A204.1 (cell line): ENCODE data around the gene SLC9A9.

ENCODE experiments used
- FAIRE-seq: peaks from 2 replicates; lab custom pipeline; 2012; peaks lifted over from hg19 to GRCh38; lab: Jason Lieb, UNC

Gene SLC9A9

DNA sequence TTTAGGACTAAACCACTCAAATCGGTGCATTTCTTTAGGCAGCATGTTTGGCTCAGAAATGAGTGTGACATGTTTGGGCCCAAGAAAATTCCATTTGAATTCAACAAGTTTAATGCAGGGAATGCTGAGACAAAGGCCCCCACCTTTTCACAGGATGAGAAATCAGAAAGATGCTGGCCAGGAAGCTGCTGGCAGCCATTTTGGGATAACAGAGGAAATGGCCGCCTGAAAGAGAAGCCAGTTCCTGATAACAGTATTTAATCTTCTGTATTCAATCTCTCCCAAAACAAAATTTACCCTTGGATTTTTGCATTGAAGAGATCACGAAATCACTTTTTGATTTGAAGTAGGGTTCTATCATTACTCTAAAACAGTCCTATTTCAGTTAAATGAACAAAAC, 350.9 kb downstream of the SLC9A9 start:
- FAIRE-seq = no peak

GRCh38 chr3:143496191-143496590, 352.1 kb downstream of the SLC9A9 start:
- FAIRE-seq = no peak

DNA sequence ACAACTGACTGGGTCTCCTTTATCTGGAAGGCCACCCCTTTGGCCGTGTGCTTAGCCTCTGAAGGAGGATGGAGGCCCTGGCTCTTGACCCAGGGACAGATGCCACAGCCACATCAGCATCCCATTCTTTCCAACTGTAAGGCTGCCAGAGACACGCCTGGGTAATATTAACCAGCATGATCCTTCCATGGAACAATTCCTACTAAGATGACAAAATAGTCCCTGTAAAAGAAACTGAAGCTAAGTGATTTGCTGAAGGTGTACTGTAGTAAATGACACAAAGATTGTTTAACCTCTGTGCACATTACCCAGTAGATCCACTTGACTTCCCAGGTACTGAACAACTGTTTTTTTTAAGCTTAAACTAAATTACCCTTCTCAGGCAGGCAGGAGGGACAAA, 352.7 kb downstream of the SLC9A9 start:
- no peak for FAIRE-seq

- no peak for FAIRE-seq
Observed at GRCh38 chr3:143486611-143487010, 361.7 kb downstream of the SLC9A9 start.

DNA sequence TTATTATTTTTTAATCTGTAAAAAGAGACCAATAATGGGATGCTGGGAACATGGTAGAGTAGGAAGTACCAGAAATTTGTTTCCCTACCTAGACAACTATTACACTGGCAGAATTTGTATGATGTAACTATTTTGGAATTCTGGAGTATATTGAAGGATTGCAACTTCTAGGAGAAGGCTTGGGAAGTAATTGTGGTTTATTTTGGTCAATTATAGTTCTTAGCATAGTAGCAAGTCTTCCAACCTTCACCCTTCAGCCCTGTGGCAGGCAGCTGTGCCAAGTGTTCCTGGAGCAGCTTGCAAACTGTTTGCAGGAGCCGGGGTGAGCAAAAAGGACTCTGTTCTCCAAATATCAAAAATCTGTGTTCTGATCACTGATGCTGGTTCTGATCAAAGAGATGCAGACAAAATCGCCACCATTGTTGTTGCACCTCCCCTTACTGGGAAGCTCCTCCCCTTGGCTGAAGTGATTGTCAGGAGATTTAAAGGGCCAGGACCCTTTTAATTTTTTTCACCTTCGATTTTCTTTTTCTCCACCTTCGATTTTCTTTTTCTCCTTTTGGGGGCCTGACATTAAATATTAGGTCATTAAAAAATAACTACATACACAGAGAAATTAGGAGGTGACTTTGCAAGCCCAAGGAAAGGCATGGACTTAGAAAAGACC, 363.3 kb downstream of the SLC9A9 start:
- FAIRE-seq = no peak

DNA sequence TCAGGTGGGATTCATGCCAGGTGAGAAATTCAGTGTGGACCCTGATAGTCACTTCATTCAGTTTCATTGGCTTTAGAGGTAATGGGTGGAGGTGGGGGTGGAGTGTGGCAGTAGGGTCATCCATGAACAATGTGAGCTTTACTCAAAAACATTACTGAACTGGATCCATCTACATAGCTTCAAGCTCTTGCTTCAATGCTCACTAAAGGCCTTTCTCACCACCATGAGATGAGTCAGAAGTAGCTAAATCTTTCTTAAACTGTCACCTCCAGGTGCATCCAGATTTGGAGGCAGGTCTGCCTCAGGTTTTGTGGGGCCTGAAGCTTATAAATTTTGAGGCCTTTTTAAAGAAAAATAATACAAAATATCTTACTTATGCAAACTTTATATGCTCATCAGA, 365.1 kb downstream of the SLC9A9 start:
- no peak for FAIRE-seq

DNA sequence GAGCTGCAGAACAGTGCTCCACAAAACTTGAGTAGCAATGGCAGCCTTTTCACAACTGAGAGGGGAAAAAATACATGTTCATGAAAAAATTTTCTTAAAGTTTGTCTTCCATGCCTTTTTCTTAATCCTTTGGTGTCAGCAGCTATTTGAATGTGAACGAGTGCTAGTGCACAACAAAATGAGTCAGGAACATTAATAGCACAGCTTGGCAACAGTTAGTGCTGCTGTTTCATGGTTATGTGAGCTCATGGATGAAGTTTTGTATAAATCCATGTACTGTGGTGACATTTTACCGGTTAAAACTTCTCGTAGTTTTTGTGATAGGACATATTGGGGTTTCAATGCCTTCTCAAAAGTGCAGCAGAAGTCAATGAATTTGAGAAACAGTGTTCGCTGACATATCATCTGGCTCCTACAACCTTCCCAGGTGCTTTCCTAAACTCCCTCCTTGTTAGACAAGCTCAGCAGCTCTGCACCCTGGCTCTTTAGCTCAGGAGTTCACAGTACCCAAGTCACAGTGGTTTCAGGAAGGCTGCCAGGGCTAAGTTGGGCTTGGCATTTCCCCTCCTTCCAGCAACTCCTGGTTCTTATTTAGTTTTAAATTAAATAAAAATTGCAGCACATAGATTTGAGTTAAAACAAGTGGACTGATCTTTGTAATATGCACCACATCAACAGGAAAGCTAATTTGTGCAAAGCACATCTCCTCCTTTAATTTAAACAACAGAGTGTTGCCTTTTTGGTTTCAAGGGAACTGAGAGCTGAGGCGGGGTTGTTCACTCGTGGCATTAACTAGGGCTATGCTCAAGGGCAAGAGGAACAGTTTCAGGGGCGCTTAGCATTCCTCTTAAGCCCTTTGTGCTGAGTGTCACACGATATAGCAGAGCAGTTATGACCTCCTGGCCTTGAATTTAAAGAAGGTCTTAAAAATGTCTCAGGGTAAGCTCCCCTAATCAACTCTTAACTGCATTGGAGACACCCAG, 365.9 kb downstream of the SLC9A9 start:
- FAIRE-seq = no peak

- FAIRE-seq = no peak
Observed at GRCh38 chr3:143480344-143480743, 367.9 kb downstream of the SLC9A9 start.

DNA sequence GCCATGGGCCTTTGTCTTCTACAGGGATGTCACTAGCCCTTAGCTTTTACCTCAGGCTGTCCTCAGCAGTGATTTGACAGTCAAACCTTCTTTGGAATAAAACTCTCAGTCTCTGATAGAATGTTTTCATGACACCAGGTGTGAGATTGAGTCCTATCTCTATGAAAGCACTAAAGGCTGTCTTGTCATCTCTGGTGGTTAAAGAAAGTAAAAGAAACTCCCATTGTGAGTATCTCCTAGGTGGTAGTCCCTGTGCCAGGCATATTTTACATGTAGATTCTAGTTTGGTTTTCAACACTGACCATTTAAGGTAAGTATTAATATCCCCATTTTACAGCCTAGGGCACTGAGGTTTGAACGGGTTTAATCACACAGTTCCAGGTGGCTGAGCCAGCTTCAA, 368.5 kb downstream of the SLC9A9 start:
- FAIRE-seq = no peak

- FAIRE-seq = no peak
Observed at GRCh38 chr3:143478115-143478693, 370.1 kb downstream of the SLC9A9 start.

- no peak for FAIRE-seq
Observed at GRCh38 chr3:143476965-143477640, 371.2 kb downstream of the SLC9A9 start.

- no peak for FAIRE-seq
Observed at GRCh38 chr3:143475981-143476380, 372.3 kb downstream of the SLC9A9 start.

DNA sequence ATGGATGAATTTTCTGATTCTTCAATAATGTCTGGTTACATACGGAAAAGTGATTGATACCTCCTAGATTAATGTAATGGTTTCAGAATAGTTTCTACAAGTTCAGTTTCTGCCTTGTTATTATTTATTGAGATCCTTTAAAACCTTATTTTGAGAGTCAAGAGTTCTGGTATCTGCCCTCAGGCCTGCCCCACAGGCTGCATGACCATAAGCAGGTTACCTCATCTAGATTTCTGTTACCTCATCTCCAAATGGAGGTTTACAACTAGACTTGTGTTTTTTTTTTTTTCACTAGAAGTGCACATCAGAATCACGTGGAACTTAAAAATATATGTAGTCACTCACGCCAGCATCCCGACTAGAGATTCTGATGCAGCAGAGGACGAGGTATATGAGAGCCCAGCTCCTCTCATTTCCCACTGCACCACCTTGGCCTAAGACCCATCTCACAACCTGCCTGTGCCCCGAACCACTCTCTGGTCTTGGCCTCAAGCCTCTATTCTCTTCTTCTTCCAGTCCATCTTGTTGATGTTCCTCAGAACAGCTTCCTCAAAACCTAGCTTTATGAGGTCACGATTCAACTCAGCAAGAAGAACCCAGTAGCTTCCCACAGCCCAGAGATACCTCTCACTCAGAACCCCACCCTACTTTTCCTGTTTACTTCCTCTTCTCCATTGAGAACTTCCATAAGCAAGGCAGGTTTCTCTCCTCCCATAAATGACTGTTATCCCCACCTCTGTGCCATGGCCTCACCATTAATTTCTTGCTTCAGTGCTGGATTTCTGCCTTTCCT, 375.3 kb downstream of the SLC9A9 start:
- no peak for FAIRE-seq

DNA sequence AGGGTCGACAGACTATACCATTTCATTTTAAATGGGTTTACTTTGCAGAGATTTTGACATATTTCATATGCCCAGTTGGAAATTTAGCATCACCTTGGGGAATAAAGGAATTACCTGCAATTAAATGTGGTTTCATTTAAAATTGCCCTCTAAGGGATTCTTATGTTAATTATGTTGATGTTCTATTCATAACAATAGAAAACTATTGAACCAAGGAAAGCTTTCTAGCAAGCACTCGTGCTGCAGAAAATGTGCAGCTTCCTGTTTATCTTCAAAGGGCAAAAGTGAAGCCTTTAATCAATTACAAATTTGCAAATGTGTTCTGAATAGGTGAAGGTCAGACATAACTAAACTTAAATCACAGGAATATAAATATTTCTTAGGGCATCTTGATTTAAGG, 376.6 kb downstream of the SLC9A9 start:
- FAIRE-seq = no peak

- no peak for FAIRE-seq
Observed at GRCh38 chr3:143469159-143469558, 379.1 kb downstream of the SLC9A9 start.

DNA sequence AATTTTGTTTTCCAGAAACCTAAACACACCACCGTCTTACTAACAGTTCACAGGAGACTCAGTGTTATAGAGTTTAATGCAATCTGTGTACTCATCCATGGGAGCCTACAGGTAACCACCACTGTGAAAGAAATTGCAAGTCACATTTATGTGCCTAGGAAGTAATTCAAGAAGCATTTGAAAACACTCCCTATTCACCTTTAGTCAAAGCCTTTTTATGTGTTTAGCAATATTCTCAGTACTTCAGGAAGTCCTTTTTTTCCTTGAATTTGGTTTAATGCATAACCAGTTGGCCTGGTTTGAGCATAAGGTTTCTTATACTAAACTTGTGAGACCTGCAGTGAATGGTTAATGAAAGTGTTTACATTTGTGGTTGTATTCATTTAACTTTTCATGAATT, 382.6 kb downstream of the SLC9A9 start:
- no peak for FAIRE-seq

GRCh38 chr3:143464850-143465249, 383.4 kb downstream of the SLC9A9 start:
- FAIRE-seq = no peak

DNA sequence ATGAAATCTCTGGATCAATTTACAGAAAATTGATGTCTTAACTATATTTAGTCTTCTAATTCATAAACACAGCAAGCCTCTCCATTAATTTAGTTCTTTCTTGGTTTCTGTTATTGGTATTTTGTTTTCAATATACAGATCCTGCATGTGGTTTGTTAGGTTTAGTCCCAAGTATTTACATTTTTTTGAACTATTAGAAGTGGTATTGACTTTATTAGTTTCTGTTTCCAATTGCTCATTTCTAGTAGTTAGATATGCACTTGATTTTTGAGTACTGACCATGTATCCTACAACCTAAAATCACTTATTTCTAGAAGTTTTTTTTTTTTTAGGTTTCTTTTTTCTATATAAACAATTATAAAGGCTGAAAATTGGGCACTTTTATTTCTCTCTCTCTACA, 392.8 kb downstream of the SLC9A9 start:
- no peak for FAIRE-seq

DNA sequence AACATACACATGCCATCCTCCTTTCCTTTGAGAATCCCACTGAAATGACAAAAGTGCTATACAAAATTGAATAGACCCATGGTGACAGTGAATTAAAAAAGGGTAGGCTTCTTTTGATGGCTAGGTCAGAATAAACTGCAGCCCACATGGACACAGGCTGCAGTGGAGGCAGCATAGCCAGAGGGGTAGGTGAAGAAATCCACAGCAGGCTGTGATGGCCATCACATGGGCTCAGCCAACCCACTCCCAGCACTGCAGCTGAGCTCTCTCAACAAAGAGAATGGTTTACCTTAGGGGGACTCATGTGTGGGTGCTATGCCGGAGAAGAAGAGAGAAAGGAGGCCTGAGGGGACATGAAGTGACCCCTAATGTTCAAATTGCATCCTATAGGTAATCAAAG, 397.6 kb downstream of the SLC9A9 start:
- no peak for FAIRE-seq

- no peak for FAIRE-seq
Observed at GRCh38 chr3:143447491-143447890, 400.8 kb downstream of the SLC9A9 start.

DNA sequence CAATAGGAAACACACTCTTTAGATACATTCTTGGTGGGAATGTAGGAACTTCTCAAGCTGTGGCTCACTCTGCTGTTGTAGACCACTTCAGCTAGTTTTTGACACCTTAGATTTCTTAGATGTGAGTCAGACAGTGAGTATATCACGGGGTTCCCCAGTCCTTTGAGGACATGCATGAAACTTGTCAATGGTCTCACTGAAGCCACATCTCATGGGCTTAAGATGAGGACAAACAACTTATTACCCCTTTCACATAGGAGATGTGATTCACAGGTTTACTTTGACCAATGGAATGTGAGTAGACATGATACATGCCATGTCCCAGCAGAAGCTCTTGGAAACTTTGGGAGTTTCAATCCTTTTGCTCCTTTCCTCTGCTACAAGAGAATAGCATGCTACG, 403.1 kb downstream of the SLC9A9 start:
- FAIRE-seq = no peak

DNA sequence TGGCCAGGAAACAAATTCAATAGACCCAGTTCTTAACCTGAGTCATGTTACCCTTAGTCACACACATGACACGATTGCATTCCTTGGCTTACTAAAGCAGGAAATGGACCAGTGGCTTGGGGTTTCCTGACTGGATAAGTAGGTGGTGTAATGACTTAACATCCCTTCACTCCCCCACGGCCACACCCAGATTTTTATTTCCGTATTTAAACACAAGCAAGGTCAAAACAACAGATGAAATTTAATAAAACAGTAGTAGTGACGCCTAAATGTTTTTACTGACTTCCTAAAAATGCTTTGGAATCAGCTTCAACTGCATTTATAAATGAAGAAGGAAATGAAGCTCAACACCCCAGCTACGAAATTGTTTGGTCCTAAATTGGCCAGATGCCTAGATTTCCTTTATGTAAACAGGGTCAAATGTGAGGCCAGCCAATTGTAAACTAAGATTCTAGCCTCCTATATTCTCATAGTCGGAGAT, 404.4 kb downstream of the SLC9A9 start:
- FAIRE-seq = no peak
